ENCODE measurements around the gene ANKRD6.

Gene ANKRD6

GRCh38 chr6:89509777-89510281, 76.9 kb downstream of the ANKRD6 start:
- no peak for ATAC-seq

GRCh38 chr6:89510393-89510792, 77.4 kb downstream of the ANKRD6 start:
- DNase-seq (no peak), ATAC-seq (no peak)

More at GRCh38 chr6:89509777-89510281, 76.9 kb downstream of the ANKRD6 start:
- no peak for DNase-seq

- ATAC-seq (no peak), DNase-seq (no peak)
Observed at GRCh38 chr6:89518352-89519055, 85.6 kb downstream of the ANKRD6 start.

- no peak for ATAC-seq
- DNase-seq, result no peak
Observed at GRCh38 chr6:89520736-89521135, 87.8 kb downstream of the ANKRD6 start.

GRCh38 chr6:89522778-89523177, 89.8 kb downstream of the ANKRD6 start:
- ATAC-seq (no peak), DNase-seq (no peak)

GRCh38 chr6:89525786-89526562, 93.0 kb downstream of the ANKRD6 start:
- ATAC-seq, result no peak

GRCh38 chr6:89526563-89526869, 93.6 kb downstream of the ANKRD6 start:
- no peak for ATAC-seq

More at GRCh38 chr6:89525786-89526562, 93.0 kb downstream of the ANKRD6 start:
- no peak for DNase-seq

GRCh38 chr6:89527634-89528033, 94.7 kb downstream of the ANKRD6 start:
- ATAC-seq (no peak), DNase-seq (no peak)

More at GRCh38 chr6:89526563-89526869, 93.6 kb downstream of the ANKRD6 start:
- DNase-seq, result no peak

- ATAC-seq, result no peak
- DNase-seq, result no peak
Observed at GRCh38 chr6:89528866-89529265, 95.9 kb downstream of the ANKRD6 start.

- no peak for ATAC-seq
Observed at GRCh38 chr6:89530982-89531381, 98.0 kb downstream of the ANKRD6 start.

GRCh38 chr6:89536231-89536630, 103.3 kb downstream of the ANKRD6 start:
- DNase-seq, result no peak
- no peak for ATAC-seq

More at GRCh38 chr6:89530982-89531381, 98.0 kb downstream of the ANKRD6 start:
- no peak for DNase-seq

GRCh38 chr6:89539779-89540178, 106.8 kb downstream of the ANKRD6 start:
- no peak for DNase-seq
- ATAC-seq, result no peak

GRCh38 chr6:89542081-89542857, 109.3 kb downstream of the ANKRD6 start:
- no peak for ATAC-seq
- no peak for DNase-seq

- no peak for DNase-seq
- ATAC-seq, result no peak
Observed at GRCh38 chr6:89542866-89543265, 109.9 kb downstream of the ANKRD6 start.

- no peak for DNase-seq
- no peak for ATAC-seq
Observed at GRCh38 chr6:89547281-89547680, 114.3 kb downstream of the ANKRD6 start.

- no peak for ATAC-seq
- no peak for DNase-seq
Observed at GRCh38 chr6:89553431-89553830, 120.5 kb downstream of the ANKRD6 start.

- ATAC-seq, result no peak
- DNase-seq, result no peak
Observed at GRCh38 chr6:89554106-89554505, 121.2 kb downstream of the ANKRD6 start.

GRCh38 chr6:89555031-89555430, 122.1 kb downstream of the ANKRD6 start:
- DNase-seq (no peak), ATAC-seq (no peak)

- no peak for DNase-seq
- ATAC-seq, result no peak
Observed at GRCh38 chr6:89555806-89556205, 122.9 kb downstream of the ANKRD6 start.

- DNase-seq, result no peak
- ATAC-seq, result no peak
Observed at GRCh38 chr6:89559487-89559886, 126.5 kb downstream of the ANKRD6 start.

GRCh38 chr6:89562093-89562973, 129.4 kb downstream of the ANKRD6 start:
- no peak for ATAC-seq
- DNase-seq, result no peak

GRCh38 chr6:89563866-89564265, 130.9 kb downstream of the ANKRD6 start:
- ATAC-seq (no peak), DNase-seq (no peak)
